Stromal cell of bone marrow (primary cell): ENCODE data around the gene SEMA4C.

ENCODE experiments used
- DNase-seq: peaks from one replicate; pipeline ENCODE4 v3.0.0-alpha.2; 2012; ENCODE audit warnings: low read depth

The SEMA4C gene

GRCh38 chr2:96869822-96870625 lies at the start of gene SEMA4C:
TSS of gene SEMA4C (minus strand) at chr2:96870080. CDS start at chr2:96867886, 2,194 bp downstream.
- DNase-seq = no peak

- DNase-seq = no peak
These were observed 49.1 kb upstream of the SEMA4C start for GRCh38 chr2:96918754-96919550.

- no peak for DNase-seq
These were observed 48.3 kb upstream of the SEMA4C start for GRCh38 chr2:96918092-96918753.

GRCh38 chr2:96916646-96917543 lies 47.0 kb upstream of the SEMA4C start:
- no peak for DNase-seq

- DNase-seq = peak; percentile 18
These were observed 46.3 kb upstream of the SEMA4C start for GRCh38 chr2:96916156-96916630.

GRCh38 chr2:96914332-96914731 lies 44.5 kb upstream of the SEMA4C start:
- DNase-seq = peak; percentile 60

GRCh38 chr2:96913398-96914202 lies 43.7 kb upstream of the SEMA4C start:
- DNase-seq = no peak

GRCh38 chr2:96913117-96913397 lies 43.2 kb upstream of the SEMA4C start:
- no peak for DNase-seq

GRCh38 chr2:96912346-96913116 lies 42.7 kb upstream of the SEMA4C start:
- DNase-seq = no peak

- no peak for DNase-seq
These were observed 39.7 kb upstream of the SEMA4C start for GRCh38 chr2:96909611-96910021.

GRCh38 chr2:96907115-96908041 lies 37.5 kb upstream of the SEMA4C start:
- peak; percentile 71 for DNase-seq

- DNase-seq = peak; percentile 43
These were observed 36.8 kb upstream of the SEMA4C start for GRCh38 chr2:96906729-96907114.

- DNase-seq = no peak
These were observed 33.9 kb upstream of the SEMA4C start for GRCh38 chr2:96903815-96904214.

GRCh38 chr2:96903318-96903717 lies 33.4 kb upstream of the SEMA4C start:
- no peak for DNase-seq

GRCh38 chr2:96900237-96900636 lies 30.4 kb upstream of the SEMA4C start:
- no peak for DNase-seq

GRCh38 chr2:96899413-96899741 lies 29.5 kb upstream of the SEMA4C start:
- DNase-seq = no peak

GRCh38 chr2:96898641-96899412 lies 28.9 kb upstream of the SEMA4C start:
- peak; percentile 49 for DNase-seq

- no peak for DNase-seq
These were observed 28.2 kb upstream of the SEMA4C start for GRCh38 chr2:96898135-96898505.
